ENCODE measurements around the gene RBBP7.

RBBP7 gene

DNA sequence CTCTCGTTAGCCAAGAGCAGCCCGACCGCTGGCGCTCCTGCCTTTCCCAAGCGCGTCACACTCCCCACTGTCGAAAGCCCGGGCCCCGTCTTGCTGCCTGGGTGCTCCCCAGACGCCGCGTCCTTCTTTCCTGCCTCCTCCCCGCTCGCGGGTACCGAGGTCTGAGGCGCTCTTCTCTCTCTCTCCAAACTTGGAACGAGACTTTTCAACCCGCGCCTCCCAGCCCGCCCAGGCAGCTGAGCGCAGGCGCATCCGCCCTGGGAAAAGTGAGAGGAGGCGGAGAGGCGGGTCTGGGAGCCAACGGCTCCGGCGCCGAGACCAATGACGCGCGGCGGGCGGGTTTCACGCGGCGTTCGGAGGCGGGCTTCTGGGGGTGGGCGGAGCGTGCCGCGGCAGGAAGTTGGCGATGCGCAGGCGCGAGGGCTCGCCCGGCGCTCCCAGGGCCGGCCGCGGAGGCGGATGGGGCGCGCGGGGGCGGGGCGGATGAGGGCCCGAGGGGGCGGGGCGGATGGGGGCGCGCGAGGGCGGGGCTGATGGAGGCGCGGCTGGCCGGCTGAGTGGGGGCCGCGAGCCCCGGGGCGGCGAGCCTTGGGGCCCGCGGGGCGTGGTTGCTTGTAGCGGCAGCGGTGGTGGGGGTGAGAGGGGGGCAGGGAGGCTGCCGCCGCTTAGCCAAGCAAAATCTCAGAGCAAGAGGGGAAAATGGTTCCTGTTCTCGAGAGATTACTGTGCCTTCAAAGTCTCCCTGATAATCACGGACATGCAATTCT lies at the start of gene RBBP7:
RBBP7 (minus strand) TSS at position 268 of the 767 bp plus-strand sequence. CDS start 309 bp downstream, outside the sequence.
- peak; percentile 29 to 96 (median 88) for DNase-seq

DNA sequence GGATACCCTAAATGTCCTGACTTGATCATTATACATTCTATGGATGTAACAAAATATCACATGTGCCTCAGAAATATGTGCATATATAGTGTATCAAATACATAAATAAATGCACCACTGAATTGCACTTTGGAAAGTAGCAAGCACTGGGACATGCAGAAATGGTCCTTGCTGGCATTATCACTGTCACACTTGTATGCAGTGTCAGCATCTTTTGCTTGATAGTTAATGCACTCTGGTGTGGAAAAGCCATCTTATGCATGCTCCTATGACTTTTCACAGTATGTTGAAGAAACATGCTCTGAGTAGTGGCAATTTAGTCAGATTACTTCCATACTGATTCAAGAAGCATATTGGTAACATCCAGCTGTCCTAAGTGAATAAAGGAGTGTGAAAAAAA lies 48.8 kb upstream of the RBBP7 start:
- no peak for DNase-seq

DNA sequence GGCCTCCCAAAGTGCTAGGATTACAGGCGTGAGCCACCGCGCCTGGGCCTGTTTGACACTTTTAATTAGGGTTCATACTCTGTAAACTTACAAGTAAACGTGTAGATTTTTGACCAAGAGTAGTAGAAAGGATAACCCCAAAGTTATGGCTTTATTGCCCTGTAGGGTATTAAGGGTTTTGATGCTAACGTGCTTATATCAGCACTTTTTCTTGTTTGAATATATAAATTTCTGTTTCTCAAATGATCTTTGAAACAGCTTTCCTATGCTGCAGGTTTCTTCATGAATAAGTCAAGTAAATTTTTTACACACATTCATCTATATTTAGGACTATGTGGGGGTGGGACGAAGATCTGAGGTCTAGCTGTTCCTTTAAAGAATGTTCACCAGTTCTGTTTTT lies 47.0 kb upstream of the RBBP7 start:
- DNase-seq: no peak

DNA sequence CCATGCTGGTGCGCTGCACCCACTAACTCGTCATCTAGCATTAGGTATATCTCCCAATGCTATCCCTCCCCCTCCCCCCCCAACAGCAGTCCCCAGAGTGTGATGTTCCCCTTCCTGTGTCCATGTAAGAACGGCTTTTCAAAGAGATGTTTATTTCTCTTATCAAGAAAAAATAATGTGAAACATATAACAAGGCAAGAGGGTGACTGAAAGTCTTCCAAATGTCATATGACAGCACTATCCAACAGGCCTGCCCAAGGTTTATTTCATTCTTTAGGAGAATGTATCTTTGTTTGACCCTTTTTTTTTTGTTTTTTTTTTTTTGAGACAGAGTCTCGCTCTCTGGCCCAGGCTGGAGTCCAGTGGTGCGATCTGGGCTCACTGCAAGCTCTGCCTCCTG lies 46.4 kb upstream of the RBBP7 start:
- no peak for DNase-seq

DNA sequence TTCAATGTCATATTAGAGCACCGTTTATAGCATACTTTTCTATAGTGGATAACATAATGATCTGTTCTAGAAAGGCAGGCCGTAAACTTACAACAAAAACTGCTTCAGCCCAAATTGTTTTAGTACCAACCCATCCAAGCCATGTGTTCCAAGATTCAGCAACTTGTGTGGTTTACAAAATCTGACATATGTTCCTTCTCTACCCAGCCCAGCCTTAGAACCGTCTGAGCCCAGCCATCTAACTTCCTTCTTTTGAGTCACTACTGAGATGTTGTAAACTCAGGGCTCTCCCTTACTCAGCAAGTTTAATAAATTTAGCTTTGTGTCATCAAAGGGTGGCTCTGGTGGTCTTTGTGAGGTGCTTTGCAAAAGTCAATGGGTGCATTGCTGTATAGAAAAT lies 43.9 kb upstream of the RBBP7 start:
- peak in 1 of 14 donors; percentile 1 for DNase-seq

DNA sequence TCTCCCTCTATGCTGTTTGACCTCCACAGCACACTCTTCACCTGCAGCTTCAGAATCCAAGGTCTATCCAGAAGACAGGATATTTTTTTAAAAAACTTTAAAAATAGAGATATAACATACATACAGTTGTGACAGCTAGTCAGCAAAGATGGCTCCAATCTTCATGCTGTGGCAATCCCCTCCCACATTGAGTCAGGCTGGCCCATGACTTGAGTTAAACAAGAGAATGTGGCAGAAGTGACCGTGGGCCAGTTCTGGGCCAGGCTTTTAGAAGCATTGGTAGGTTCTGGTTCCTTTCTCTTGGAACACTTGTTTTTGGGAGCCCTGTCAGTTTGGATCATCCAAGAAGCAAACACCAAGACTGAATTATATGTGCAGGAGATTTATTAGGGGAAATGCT lies 40.2 kb upstream of the RBBP7 start:
- no peak for DNase-seq

DNA sequence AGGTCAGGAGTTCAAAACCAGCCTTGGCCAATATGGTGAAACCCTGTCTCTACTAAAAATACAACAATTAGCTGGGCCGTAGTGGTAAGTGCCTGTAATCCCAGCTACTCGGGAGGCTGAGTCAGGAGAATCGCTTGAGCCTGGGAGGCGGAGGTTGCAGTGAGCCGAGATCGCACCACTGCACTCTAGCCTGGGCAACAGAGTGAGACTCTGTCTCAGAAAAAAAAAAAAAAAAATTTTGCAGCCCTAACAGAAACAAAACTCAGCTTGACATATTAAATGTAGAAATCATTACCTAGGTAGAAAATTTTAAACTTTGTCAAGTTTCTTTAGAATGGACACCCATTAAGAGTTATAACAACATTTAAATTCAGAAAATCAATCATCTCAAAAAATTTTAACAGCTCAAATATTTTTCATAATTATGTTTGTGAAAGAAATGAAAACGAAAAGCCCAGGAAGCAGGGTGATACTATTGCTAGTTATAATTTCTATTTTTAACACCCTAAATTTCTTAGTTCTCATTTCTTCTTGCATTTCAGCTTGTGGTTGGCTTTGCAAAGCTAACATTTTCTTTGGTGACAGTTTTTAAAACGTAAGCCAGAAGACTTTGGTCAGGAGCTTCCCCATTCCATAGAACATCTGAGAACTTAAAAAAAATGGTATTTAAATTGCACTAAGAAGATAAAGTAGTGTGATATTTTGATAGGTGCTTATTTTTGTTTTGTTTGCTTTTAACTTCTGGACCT lies 33.3 kb upstream of the RBBP7 start:
- DNase-seq: no peak

DNA sequence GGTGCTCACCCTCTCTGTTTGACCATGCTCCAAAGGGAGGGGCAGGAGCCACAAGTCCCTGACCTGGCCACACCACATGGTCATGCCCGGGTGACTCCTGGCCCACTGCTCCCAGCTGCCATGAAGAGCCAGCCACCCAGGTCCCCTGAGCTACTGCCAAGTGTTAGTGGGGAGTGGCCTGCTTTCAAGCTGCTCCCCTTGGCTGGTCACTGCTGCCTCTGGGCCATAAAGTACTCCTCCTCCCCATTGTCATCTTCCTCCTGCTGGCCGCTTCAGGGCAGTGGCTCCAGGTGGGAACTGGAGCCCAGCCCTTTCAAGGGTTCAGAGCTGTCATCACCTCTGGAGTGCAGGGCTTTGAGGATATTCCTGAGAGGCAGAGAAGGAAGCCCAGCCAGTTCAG lies 27.3 kb upstream of the RBBP7 start:
- no peak for DNase-seq

DNA sequence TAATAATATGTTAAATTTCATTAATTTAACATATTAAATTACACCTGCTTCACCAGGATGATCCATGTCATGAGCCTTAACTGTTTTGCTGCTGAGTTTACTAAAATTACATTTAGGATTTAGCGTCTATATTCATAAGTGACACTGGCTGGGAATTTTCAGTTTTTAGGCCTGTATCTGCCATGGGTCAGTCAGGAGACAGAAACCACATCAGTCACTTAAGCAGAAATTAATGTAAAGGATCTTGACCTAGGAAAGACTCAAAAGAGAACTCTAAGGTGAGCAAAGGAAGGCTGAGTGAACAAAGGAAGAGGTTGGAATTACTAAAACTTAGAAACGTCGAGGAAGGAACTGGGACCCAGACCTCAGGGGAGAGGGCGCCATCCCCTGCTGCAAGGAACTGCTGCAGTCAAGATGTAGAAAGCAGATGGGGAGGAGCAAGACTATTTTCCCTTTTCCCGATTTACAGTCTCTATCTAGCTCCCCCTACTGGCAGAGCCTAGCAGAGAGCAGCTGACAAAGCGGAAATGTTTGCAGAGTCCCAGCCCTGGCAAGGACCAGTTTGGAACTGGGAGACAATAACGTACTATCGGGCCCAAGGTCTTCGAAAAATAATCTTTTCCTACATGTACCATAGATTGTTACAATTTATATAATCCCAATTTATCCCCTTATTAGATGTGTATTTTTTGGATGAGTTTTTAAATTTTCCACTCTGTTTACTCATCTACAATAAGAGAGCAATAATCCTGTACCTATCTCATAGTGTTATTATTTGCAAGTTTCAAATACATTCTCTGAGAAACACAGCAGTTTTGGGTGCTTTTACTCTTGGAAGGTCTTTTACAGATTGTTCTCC lies 22.6 kb upstream of the RBBP7 start:
- peak in 12 of 14 donors; percentile 2 to 57 (median 19) for DNase-seq

DNA sequence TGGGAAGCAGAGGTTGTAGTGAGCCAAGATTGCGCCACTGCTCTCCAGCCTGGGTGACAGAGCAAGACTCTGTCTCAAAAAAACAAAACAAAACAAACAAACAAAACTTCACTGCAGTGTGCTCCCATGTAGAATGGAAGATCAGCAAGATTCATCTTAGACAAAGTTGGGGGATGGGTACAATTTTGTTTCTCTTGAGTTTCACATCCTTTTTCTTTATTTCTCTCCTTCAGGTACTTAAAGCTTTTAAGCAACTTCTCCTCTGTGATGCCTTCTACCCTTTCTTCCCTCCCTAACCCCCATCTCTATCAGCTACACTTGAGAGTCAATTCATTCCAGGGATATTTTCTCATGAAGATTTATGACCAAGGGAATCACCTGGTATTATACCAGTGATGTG lies 15.5 kb upstream of the RBBP7 start:
- no peak for DNase-seq

DNA sequence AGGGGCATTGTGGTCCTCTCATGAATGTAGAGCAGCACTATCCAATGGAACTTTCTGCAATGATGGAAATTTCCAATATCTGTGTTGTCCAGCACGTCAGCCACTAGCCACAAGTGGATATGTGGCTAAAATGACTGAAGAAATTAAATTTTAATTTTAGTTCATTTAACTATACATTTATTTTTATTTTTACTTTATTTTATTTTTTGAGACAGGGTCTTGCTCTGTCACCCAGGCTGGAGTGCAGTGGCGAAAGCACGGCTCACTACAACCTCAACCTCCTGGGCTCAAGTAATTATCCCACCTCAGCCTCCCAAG lies 13.3 kb upstream of the RBBP7 start:
- no peak for DNase-seq

DNA sequence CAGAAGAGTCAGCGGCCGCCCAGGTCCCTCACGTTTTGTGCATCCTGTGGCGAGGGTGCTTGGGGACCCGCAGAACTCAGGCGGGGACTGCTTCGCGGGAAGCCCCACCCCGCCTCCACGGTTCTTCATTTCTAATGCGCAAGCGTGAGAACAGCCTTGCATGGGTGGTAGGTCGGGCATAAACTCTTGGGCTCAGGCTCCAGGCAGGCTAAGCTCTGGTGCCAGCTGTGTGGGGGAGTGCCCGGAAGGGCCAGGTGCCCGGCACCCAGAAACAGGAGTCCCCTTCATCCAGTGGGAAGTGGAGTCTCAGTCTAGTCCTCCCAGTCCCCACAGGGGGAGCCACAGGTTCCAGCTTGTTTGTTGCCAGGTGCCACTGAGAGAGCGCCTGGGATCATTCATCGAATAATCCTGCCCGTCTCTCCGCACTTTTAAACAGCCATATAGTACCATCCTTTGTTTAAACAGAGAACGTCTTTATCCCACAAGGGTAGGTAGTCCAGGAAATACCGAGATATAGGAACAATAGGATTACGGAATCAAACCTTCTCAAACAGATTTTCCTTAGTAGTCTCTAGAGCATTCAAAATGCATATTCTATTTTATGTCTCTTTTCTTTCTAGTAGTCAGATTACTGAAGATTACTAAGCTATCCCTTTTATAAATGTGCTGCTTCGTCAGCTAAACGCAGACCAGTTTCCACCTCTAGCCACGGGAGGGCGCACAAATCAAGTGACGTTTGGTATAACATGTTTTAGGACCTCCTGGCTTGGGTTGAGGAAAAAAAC lies 12.7 kb upstream of the RBBP7 start:
- peak in 11 of 14 donors; percentile 4 to 43 (median 38) for DNase-seq

DNA sequence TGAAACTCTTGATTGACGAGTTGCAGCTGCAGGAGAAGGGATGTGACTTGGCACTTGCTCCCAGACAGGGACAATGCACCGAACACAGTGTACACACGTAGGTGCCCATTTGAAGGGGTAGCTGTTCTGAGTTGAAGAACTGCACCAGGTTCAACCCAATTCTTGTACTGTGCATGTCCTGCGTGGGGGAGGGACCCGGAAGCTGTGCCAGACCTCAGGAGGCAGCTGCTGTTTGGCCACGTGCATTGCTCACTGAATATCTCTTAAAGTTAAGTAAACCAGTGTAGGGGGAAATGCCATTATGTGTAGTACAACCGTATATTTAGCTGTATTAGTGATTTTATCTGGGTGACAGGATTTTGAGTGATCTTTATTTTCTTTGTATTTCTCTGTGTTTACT lies 12.0 kb upstream of the RBBP7 start:
- DNase-seq: peak in 5 of 14 donors; percentile 0 to 6 (median 3)

DNA sequence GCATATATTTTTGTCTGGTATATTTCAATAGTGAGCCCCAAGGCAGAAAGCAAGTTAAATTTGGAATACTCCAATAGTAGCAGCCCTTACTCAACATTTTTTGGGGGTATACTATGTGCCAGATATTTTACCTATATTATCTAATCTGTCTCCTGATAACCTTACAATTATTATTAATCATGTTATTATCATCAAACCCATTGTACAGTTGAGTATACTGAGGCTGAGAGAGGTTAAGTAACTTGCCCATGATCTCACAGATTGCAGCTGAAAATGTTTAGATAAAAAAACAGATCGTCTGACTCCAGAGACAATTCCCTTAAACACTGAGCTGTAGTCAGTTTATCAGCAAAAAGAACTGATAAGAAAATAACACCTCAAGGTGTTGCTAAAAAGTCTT lies 6.5 kb upstream of the RBBP7 start:
- no peak for DNase-seq

DNA sequence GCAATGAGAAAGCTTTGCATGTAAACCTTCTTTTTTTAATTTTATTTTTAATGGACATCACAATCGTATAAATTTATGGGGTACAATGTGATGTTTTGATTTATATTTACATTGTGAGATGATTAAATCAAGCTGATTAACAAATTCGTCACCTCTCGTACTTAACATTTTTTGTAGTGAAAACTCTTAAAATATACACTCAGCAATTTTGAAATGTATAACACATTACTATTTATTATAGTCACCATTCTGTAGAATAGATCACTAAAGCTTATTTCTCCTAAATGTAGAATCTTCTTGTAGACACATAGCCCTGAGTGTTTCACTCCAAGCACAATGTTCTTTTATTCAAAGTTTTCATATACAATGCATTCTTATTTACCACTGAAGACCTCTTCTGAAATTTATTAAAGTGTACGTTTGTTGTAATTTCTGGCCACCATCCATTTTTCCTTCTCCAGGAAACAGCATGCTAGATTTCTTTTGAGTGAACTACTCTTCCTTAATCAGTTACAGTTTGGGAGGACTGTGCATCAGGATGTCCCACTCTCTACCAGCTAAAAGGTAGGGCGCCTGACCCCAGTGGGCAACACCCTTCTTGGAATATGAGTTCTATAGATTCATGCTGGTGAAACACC lies 4.4 kb upstream of the RBBP7 start:
- no peak for DNase-seq

DNA sequence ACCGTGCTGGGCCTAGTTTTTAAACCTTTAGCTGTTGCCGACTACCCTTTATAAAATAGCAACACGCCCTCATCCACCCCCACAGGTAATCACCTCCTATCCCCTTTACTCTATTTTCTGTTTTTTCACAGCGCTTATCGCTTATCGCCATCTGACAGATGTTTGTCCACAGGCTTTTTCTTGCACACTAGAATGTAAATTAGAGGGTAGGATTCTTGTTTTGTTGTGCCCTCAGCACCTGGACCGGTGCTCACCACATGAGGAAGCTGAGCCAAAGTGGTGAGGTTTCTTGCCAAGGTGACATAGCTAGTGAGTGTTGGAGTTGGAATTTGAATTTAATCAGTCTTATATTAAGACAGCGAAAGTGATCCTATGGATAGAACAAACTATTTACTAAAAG lies 2.9 kb upstream of the RBBP7 start:
- DNase-seq: no peak

DNA sequence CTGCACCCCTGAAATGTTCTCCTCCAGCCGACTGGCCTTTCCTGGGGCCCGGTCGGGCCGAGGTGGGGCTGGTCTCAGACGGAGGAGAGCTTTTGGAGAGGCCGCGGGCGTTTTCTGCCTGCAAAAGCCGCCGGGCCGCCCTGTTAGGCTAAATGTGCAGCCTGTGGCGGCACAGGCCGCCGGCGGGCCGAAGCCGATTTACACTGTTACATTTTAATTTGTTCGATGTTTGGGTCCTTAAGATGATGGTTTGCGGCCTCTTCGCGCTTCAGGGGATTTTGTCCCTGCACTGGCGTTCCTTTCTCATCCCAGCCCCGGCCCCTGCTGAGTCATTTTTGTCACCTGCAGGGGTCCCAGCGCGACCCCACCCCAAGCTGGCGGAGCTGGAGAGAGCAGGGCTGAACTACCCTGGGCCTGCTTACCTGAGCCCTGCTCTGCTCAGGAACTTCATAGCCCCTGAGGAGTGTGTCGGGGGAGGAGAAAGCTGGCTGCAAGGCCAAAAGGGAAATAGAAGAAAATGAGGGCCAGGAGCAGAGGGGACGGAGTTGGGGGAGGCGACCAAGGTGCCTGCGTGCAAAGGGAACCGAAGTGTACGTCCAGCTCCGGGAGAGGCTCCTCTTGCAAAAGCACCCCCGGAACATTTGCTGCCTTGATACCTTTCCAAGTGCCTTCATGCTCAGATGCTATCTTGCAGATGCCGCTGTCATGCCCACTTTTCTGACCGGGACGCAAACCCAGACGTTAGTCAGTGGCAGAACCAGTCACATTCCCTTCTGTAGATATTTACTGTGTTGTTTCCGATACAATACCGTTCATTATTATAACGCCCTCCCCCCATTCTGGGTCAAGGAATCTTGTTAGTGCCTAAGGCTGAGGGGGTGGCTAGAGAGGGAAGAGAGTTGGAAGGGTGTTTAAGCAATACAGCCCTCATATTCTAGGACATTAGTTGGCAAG lies 977 bp upstream of the RBBP7 start:
- DNase-seq: peak in 11 of 14 donors; percentile 7 to 52 (median 39)

DNA sequence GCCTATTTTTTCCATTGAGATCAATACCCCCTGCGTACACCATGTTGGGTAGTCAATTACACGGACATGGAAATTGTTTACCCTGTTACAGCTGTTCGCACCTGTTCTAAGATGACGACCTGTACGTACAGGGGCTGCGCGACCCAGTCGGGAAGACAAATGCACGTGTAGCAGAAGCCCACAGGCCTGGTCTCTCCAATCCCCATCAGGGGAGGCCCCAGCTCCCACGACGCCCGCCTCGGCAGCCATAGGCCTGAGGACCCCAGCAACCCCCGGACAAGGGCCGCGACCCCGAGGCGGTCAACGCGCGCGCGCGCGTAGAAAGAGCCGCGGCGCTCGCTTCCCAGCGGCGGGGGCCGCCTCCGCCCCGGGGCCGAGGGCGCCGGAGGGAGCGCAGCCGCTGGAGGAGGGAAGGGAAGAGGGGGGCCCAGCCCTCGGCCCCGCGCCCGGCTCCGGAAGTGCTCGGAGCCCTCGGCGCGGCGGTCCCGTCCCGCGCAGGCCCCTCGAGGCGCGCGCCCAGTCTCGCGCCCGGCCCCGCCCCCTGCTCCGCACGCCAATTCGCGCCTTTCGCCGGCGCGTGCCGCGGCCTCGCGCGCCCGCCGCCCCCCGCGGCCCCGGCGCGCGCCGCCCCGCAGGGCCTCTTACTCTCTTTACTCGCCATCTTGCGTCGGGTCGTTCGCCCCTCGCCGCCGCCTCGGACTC lies 618 bp downstream of the RBBP7 start:
- peak in 5 of 14 donors; percentile 3 to 45 (median 25) for DNase-seq

DNA sequence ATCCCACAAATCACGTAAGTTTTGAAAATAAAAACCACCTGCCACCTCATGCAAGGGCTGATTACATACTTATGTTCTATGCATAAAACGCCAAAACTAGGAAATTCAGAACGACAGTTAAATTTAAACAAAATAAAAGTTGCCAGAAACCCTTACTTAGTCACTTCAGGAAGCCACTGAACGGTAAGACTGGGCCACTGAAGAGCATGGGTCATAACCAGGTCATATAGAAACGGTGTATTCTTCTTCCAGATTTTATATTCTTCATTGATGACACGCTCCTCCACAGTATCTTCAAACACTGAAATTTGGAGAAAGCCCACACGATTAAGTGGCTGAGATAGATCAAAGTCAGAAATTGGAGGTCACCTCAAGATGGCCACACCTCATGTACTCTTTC lies 1.2 kb downstream of the RBBP7 start:
- DNase-seq: no peak

DNA sequence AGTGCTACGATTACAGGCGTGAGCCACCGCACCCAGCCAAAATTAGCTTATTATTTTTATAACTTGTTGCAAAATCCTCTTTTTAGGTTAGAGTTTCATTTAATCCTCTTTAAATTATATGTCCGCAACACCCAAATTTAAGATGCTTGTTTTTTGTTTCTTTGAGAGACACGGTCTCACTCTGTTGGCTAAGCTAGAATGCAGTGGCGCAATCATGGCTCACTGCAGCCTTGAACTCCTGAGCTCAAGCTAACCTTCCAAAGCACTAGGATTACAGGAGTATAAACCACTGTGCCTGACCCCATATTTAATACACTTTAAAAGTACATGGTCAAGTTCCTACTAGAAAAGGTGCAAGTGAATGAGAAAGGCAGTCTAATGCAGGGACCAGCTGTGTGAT lies 2.2 kb downstream of the RBBP7 start:
- DNase-seq: no peak
